Keratinocyte (primary cell): Measurements from ENCODE around the gene ACTN1.

Experiments
- EZH2 ChIP-seq: IDR thresholded peaks from one replicate; pipeline ENCODE4 v1.6.1; 2012; ENCODE audit warnings: inconsistent platforms, mild to moderate bottlenecking, low read length, moderate library complexity
- TF ChIP-seq, protein P1 (sequence below), 3 experiments: IDR thresholded peaks in 1 of 3; conservative IDR thresholded peaks in 1 of 3; optimal IDR thresholded peaks in 1 of 3; 2 replicates in 2 of 3; 3 replicates in 1 of 3; pipeline versions ENCODE3 to v1.5.1; 2011; ENCODE audit warnings: low read length in 3 of 3, mild to moderate bottlenecking in 3 of 3, moderate library complexity in 2 of 3, control low read depth in 1 of 3, inconsistent platforms in 1 of 3; ENCODE audit not compliant: insufficient read depth in 2 of 3; ENCODE audit errors: extremely low read depth in 1 of 3

DNA sequence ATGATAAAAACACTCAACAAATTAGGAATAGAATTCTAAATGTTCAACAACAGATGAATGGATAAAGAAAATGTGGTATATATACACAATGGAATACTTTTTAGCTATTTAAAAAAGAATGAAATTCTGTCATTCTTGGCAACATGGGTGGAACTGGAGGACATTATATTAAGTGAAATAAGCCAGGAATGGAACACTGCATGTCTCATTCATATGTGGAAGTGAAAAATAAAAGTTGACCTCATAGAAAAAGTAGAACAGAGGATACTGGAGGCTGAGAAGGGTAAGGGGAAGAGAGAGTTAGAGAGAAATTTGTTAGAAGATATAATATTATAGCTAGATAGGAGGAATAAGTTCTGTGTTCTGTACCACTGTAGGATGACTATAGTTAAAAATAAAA, 150.4 kb downstream of the ACTN1 start:
- TF ChIP-seq, protein P1, sequence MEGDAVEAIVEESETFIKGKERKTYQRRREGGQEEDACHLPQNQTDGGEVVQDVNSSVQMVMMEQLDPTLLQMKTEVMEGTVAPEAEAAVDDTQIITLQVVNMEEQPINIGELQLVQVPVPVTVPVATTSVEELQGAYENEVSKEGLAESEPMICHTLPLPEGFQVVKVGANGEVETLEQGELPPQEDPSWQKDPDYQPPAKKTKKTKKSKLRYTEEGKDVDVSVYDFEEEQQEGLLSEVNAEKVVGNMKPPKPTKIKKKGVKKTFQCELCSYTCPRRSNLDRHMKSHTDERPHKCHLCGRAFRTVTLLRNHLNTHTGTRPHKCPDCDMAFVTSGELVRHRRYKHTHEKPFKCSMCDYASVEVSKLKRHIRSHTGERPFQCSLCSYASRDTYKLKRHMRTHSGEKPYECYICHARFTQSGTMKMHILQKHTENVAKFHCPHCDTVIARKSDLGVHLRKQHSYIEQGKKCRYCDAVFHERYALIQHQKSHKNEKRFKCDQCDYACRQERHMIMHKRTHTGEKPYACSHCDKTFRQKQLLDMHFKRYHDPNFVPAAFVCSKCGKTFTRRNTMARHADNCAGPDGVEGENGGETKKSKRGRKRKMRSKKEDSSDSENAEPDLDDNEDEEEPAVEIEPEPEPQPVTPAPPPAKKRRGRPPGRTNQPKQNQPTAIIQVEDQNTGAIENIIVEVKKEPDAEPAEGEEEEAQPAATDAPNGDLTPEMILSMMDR (optimal IDR thresholded peaks at IDR 0.05 in 1 of 3, IDR thresholded peaks at IDR 0.05 in 1 of 3, conservative IDR thresholded peaks at IDR 0.05 in 1 of 3; ENCODE audit: extremely low read depth in 1 of 3, insufficient read depth in 2 of 3, low read length in 3 of 3): no peak
- TF ChIP-seq EZH2: no peak
